ENCODE measurements around the gene TGM3.

The TGM3 gene

GRCh38 chr20:2305479-2305878 is 9.7 kb downstream of the TGM3 start:
- no peak for TF ChIP-seq CTCF (IDR thresholded peaks at IDR 0.05)
- H3K27ac ChIP-seq: no peak overlapping the region
- no peak overlapping the region for H3K4me3 ChIP-seq
- DNase-seq (ENCODE audit: low spot score): no peak

- Histone ChIP-seq H3K27ac (no peak overlapping the region), H3K4me3 (no peak overlapping the region)
- no peak for DNase-seq (ENCODE audit: low spot score)
- no peak for TF ChIP-seq CTCF (IDR thresholded peaks at IDR 0.05)
Measured at GRCh38 chr20:2305946-2306345, 10.1 kb downstream of the TGM3 start.

- DNase-seq (ENCODE audit: low spot score): no peak
- Histone ChIP-seq H3K27ac (no peak overlapping the region), H3K4me3 (no peak overlapping the region)
- TF ChIP-seq CTCF (IDR thresholded peaks at IDR 0.05): no peak
Measured at GRCh38 chr20:2307136-2307535, 11.3 kb downstream of the TGM3 start.

GRCh38 chr20:2311329-2311728 is 15.5 kb downstream of the TGM3 start:
- DNase-seq (ENCODE audit: low spot score): no peak
- H3K27ac ChIP-seq: no peak overlapping the region
- H3K4me3 ChIP-seq: no peak overlapping the region
- TF ChIP-seq CTCF (IDR thresholded peaks at IDR 0.05): no peak

GRCh38 chr20:2312876-2313275 is 17.1 kb downstream of the TGM3 start:
- Histone ChIP-seq H3K27ac (no peak overlapping the region), H3K4me3 (no peak overlapping the region)
- TF ChIP-seq CTCF (IDR thresholded peaks at IDR 0.05): no peak
- DNase-seq (ENCODE audit: low spot score): no peak

- no peak for DNase-seq (ENCODE audit: low spot score)
- H3K27ac ChIP-seq: no peak overlapping the region
- H3K4me3 ChIP-seq: no peak overlapping the region
- no peak for TF ChIP-seq CTCF (IDR thresholded peaks at IDR 0.05)
Measured at GRCh38 chr20:2313316-2313715, 17.5 kb downstream of the TGM3 start.

GRCh38 chr20:2314759-2315439 is 19.1 kb downstream of the TGM3 start:
- DNase-seq (ENCODE audit: low spot score): no peak
- TF ChIP-seq CTCF (IDR thresholded peaks at IDR 0.05): no peak
- no peak overlapping the region for H3K4me3 ChIP-seq
- peak overlapping the region in 1 of 2 donors; percentile 48 for H3K27ac ChIP-seq

Data from coronary artery (tissue), 2 donors.